Measurements from ENCODE around the gene RNF208.
"Not testable (repeated sequence)": the region's sequence is repeated elsewhere in the genome, so short reads cannot be mapped to it uniquely, and the experiment has no call there.

Gene RNF208, protein sequence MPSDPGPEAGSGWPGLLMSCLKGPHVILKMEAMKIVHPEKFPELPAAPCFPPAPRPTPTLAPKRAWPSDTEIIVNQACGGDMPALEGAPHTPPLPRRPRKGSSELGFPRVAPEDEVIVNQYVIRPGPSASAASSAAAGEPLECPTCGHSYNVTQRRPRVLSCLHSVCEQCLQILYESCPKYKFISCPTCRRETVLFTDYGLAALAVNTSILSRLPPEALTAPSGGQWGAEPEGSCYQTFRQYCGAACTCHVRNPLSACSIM

DNA sequence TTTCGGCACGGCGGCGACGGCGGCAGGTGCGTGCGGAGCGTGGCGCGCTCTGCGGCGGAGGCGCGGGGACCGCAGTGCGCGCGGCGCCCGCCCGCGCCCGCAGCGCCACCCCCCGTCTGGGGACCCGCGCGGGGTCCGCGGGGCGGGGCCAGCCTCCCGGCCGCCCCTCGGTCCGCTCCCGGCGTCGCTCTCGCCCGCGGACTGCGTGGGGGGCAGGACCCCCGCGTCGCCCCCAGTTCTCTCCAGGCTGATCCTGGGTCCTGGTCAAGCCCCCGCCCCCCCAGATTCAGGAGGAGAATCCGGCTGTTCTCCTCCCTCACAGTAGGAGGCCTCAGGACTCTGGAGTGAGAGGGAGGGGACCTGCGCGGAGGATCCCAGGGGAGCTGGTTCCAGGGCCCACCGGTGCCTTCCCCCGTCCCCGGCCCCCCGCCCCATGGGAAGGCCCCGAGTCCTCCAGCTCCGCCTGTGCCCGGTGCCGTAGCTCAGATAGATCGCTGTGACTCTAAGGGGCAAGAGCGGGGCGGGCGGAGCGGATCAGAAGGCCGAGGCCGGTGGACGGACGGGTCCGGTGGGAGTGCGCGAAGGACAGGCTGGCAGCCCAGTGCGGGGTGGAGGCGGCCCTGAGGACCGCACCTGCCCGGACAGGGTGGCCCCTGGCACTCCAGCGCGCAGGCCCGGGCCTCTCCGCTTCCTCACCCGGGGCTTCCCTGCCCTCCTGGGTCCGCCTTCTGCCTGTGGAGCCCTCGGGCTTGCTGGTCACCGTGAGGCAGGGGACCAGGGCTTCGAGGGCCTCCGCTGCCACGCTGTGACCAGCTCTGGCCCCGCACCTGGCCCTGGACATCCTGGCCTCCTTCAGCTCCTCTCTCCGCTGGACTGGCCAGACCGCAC is at the start of gene RNF208:
Gene RNF208 (minus strand): TSS at position 51 of the 888 bp plus-strand sequence. CDS start 1,028 bp downstream, outside the sequence.
- peak in 1 of 2 donors; percentile 8 for DNase-seq

DNA sequence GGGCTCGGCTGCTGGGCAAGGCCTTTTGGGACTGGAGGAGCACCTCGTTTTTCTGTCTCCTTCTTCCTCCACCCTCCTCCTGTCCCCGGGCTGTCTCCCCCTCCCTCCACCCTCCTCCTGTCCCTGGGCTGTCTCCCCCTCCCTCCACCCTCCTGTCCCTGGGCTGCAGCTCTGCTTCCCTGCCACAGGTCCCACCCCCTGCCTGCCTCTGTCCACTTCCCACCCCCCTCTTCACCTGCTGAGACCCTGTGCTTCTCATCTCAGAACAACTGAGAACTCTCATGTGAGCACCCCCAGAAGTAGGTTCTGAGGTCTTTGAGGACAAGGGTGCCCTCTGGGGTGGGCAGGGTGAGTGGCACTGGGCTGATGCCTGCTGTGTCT is 49.6 kb upstream of the RNF208 start:
- DNase-seq = no peak

DNA sequence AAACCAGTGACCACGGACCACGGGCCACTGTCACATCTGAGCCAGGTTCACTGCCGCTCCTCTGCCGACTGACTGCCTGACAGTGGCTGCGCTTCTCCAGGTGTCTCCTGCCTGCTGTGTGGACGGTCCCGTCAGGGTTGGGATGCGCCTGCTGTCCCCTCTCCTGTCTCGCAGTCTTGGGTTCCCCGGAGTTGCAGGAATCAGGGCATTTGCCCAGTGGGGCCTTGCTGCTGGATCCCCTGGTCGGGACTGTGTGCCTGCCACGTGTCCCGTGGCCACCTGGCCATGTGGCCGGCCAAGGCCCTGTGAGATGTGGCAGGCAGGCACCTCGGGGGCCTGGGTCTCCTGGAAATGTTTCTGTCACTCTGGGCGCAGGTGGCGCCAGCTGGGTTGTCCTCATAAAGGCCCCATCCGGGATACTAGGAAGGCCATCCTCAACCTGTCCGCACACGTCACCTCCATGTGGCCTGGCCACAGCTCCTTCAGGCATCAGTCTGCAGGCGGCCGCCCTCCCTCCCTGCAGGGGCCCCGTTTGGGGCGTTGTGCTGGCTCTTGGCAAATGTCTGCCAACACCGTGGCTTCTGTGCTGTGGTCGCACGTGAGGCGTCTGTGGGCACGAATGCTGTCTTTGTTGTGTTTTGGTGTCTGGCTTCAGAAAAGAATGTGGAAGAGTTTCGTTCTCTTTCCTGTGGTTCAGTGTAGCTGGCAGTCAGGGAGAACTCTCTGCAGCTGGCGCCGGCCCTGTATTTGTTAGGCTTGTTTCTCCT is 49.1 kb upstream of the RNF208 start:
- peak in 1 of 2 donors; percentile 31 for DNase-seq

DNA sequence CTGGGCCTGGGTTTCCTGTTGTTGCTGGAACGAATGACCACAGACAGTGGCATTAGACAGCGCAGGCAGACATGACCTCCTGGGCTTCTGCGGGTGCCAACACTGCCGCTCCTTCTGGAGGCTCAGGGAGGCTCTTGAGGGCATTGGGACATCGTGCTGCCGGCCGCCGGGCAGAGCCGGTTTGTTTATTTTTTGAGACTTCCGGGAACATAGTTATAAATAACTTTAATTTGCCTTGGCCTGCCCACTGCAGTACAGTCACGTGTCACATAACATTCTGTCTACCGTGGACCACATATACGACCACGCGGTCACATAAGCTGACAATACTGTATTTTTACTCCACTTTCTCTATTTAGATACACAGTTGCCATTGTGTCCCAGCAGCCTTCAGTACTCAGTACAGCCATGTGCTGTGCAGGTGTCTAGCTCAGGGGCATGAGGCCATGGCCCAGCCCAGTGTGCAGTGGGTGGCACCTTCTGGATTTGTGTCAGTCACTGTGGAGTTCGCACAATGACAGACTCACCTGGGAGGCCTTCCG is 47.3 kb upstream of the RNF208 start:
- no peak for DNase-seq

DNA sequence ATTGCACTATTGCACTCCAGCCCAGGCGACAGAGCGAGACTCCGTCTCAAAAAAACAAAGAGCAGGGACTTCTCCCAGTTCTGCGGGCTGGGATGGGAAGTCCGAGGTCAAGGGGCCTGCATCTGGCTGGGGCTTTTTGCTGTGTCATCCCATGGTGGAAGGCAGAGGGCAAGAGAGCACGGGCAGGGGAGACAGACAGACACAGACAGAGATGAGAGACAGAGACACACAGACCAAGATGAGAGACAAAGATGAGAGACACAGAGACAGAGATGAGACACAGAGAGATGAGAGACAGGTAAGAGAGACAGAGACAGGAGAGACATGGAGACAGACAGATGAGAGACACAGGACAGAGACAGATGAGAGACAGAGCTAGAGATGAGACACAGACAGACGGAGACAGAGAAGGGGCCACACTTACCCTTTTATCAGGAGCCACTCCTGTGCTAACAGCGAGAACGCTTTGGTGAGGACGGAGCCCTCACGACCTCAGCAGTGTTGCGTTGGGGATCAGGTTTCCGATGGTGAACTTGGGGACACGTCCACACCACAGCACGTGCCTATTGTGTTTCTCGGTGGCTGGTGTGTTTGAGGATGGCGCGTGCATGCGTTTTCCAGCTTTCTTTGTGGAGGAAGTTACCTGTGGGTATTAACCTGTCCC is 46.6 kb upstream of the RNF208 start:
- no peak for DNase-seq

DNA sequence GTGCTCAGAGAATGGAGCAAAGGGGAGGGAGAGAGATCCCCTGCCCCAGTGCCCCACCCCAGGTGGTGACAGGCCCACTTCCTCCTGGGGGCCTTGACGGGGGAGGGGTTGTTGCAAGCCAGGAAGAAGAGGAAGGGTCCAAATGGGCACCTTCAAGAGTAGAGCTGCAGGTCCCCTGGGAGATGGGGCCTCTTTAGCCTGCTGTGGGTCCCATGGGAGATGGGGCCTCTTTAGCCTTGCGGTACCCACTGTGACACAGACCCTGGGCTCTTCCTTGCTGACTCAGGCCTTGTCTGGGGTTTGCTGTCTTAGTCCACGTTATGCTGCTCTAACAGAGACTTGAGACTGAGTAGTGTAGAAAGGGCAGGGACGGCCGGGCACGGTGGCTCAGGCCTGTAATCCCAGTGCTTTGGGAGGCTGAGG is 45.9 kb upstream of the RNF208 start:
- no peak for DNase-seq

DNA sequence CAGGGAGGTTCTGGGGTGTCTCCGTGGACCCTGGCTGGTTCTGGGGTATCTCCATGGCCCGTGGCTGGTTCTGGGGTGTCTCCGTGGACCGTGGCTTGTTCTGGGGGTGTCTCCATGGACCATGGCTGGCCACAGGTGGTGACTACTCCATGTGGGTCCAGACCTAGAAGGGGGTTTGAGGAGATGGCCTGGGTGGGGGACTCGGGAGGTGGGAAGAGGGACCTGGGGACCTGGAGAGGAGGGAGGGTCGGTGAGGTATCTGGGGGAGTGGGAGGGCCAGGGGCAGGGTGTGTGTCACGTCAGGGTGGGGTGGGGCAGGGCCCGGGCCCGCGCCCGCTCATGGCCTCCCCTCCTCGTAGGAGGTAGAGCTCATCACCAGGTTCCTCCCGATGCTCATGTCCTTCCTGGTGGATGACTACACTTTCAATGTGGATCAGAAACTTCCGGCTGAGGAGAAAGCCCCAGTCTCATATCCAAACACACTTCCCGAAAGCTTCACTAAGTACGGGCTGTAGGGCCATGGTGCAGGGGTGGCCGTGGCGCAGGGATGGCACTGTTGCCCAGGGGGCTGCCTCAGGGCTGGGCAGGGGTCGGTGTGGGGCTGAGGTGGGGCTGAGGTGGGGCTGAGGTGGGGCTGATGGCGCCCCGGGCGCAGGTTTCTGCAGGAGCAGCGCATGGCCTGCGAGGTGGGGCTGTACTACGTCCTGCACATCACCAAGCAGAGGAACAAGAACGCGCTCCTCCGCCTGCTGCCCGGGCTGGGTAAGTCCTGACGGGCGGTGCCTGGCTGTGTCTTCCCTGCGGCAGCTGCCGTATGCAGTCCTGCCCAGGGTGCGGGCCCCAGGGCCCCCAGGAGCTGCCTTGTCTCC is 44.8 kb upstream of the RNF208 start:
- DNase-seq = no peak

DNA sequence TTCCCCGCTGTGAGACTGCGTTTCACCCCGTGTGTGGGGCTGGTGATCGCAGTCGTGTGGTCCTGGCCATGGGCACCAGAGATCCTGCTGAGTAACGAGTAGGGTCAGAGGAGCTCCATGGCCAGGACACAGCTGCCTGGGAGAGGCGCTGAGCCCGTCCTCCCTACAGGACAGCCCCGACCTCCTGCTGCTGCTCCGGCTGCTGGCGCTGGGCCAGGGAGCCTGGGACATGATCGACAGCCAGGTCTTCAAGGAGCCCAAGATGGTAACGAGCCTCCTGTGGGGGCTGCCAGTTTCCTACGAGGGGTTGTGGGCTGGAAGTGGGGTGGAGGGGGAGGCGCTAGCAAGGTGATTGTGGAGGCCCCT is 44.1 kb upstream of the RNF208 start:
- no peak for DNase-seq

DNA sequence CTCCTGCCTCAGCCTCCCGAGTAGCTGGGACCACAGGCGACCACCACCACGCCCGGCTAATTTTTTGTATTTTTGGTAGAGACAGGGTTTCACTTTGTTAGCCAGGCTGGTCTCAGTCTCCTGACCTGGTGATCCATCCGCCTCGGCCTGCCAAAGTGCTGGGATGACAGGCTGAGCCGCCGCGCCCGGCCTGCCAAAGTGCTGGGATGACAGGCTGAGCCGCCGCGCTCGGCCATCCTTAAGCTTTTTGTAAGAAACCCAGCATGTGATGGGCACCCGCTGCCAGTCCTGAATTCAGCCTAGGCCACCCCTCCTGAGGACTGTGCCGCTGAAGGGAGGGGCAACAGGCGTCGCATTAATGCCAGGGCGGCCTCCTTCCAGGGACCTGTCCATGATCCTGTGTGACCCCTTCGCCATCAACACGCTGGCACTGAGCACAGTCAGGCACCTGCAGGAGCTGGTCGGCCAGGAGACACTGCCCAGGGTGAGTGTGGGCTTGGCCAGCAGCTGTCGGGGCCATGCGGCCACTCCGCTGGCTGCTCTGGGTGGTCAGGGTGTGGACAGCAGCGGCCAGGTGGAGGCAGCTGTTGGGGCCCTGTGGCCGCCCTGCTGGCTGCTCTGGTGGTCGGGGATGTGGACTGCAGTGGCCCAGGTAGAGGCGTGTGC is 43.6 kb upstream of the RNF208 start:
- DNase-seq = no peak

DNA sequence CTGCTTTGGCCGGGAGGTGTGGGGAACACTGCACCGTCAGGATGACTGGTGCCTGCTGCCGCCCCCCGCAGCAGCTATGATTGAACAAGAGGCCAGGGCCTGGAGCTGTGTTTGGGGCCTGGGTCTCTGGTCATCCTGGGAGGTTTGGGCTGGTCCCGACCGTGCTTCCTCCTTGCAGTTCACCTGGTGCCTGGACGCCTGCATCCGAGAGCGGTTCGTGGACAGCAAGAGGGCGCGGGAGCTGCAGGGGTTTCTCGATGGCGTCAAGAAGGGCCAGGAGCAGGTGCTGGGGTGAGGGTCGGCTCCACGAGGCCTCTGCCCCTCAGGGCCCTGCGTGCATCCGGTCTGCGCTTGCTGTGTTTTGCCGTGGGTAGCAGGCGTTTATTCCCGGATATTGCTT is 42.0 kb upstream of the RNF208 start:
- DNase-seq = no peak

DNA sequence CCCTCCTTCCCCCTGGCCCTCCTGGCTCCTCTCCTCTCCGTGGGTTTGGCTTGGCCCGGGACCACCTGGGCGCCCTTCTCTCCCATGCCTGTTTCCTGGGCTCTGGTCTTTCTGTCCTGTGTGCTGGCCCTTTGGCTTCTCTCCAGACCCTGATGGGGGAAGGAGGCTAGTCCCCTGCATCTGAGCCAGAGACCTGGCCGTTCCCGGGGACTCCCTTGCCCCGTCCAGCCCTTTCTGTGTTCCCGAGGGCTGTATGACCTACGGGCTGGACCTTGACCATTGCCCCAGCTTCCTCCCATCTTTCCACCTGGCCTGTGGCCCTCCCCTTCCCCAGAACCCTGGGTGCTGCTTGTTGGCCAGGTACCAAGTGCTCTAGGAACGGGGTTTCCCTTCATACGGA is 41.5 kb upstream of the RNF208 start:
- no peak for DNase-seq

DNA sequence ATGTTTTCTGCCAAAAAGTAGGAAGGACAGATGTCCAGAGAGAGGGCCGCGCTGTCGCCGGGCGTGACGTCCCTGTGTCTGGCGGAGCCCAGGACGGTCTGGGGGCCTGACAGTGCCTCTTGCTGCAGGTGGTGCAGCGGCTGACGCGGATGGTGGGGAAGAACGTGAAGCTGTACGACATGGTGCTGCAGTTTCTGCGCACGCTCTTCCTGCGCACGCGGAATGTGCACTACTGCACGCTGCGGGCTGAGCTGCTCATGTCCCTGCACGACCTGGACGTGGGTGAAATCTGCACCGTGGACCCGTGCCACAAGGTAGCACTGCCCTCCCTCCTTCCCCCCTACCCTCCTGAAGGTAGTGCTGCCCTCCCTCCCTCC is 40.9 kb upstream of the RNF208 start:
- DNase-seq = no peak

DNA sequence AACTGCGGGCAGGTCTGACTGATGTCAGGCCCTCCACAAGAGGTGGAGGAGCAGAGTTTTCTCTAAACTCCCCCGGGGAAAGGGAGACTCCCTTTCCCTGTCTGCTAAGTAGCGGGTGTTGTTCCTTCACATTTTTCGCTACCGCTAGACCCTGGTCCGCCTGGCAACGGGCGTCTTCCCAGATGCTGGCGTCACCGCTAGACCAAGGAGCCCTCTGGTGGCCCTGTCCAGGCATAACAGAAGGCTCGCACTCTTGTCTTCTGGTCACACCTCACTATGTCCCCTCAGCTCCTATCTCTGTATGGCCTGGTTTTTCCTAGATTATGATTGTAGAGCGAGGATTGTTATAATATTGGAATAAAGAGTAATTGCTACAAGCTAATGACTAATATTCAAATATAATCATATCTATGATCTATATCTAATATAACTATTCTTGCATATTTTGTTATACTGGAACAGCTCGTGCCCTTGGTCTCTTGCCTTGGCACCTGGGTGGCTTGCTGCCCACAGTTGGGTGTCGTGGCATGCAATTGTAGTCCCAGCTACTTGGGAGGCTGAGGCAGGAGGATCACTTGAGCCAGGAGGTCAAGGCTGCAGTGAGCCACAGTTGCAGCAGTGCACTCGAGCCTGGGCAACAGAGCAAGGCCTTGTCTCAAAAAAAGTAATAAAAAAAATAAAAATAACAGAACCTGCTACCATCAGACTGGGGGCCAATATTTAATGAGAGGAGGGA is 40.3 kb upstream of the RNF208 start:
- not testable (repeated sequence) for DNase-seq

DNA sequence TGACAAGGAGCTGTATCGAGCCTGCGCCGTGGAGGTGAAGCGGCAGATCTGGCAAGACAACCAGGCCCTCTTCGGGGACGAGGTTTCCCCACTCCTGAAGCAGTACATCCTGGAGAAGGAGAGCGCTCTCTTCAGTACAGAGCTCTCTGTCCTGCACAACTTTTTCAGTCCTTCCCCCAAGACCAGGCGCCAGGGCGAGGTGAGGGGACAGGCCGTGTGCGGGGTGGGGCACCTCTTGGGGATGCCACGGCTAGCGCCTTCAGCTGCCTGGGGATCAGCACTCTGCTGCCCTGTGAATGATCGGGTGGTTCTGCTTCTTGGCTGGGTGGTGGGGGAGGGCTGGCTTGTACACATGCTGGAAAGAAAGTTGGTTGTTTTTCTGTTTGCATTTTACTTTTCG is 34.8 kb upstream of the RNF208 start:
- no peak for DNase-seq

DNA sequence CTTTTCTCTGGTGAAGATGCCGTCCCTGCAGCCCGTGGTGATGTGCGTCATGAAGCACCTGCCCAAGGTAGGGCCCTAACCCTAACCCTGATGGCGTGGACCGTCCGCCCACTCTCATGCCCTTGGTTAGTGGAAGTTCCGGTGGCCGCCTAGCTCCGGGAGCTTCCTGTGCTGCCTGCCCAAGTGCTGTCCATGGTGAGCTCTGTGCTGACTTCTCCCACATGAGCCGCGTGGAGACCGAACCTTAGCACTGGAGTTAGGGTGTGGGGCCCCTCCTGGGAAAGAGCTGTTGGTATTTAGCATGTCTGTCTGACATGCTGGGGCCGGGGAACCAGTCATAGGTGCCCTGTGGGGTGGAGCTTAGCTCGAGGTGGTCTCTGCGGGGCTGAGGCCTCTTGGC is 34.3 kb upstream of the RNF208 start:
- no peak for DNase-seq

DNA sequence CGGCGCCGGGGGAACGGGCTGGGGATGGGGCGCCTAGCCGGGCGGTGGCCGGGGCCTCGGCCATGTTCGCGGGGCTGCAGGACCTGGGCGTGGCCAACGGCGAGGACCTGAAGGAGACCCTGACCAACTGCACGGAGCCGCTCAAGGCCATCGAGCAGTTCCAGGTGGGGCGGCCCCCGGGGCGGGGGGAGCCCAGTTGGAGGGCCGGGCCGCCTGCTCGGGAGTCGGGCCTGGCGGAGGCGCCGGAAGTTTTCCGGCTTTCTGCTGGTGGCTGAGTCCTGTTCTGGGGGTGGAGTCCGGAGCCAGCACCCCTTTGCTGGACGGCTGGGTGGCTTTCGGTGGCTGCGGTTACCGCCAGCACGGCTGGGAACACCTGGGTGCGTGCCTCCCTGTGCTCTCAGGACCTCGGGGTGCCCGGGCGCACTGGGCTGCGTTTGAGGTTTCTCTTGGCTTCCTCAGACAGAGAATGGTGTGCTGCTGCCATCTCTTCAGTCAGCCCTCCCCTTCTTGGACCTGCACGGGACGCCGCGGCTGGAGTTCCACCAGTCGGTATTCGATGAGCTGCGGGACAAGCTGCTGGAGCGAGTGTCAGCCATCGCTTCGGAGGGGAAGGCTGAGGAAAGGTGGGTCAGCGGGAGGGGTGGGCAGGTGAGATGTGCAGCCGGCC is 33.5 kb upstream of the RNF208 start:
- DNase-seq = no peak

DNA sequence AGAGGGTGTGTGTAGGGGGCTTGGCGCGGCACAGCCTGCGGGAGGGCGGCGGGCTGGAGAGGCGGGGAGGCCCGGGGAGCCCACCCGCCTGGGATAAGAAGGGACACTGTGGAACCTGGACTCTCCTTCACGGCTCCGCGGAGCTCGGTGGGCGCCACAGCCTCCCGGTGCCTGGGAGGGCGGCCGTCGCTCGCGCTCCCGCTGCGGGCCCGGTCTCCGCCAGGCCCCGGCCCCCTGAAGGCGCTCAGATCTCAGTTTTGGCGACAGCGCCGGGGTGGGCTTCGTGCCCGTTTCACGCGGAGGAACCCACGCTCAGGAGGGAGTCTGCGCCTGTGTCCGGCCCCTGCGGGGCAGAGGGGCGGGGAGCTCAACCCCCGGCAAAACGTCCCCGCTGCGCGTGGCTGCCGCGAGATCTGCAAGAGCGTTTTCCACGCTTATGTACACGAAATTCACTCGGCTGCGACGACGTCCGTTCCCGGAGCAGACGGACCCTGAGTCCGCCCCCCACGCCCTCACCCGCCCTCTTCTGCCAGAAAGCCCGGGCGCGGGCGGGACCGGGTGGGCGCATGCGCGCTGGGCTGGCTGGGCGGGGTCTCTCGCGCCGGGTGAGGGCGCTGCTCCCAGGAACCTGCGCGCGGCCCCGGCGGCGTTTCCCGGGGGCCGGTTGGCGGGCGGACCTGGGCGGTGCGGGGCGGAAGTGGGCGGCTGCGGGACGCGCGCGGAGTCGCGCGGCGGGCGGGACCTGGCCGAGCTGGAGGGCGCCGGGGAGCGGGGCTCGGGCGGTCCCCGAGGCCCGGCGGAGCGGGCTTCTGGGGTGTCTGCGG is 32.8 kb upstream of the RNF208 start, which contains the start of gene NELFB:
Gene NELFB (plus strand): TSS at position 704 of the 824 bp plus-strand sequence.
- DNase-seq = peak; percentile 92 to 95

DNA sequence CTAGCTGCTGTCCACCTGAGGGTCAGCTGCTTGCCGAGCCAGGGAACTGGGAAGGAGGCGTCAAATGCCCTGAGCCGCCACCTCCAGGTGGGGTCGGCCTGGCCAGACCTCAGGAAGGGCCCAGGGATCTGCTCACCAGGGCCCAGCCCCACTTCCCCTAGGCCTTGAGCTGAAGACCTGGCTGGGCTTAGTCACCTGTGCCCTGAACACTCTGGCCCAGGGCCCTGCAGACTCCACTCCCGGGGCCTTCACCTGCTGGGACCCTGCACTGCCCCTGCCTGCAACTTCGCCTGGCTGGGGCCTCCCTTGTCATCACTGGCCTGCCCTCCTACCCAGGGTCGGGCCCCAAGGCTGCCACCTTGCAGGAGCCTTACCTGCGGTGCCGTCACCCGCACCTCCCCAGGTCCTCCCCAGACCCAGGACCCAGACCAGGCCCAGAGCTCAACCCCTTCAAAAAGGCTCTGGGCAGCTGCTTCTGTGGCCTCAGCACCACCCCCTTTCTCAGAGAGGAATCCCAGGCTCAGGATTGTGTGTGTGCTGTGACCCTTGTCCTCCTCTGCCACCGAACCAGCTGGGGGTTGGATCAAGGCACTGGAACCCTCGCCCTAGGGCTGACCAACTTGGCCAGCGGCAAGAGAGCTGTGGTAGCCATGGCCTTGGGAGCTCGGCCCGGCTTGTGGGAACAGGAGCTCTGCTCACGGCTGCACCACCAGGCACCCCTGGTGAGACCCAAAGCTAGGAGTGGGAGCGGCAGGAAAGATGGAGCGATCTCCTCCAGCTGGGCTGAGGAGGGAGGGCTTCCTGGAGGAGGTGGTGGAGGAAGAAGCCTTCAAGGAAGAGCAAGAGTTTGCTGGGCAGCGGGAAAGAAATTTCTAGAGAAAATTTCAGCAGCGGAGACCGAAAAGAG is 31.9 kb upstream of the RNF208 start:
- DNase-seq = no peak

Measured in CD4-positive, alpha-beta T cell treated with Interleukin-4 for 1 hour (primary cell).